ENCODE results near the gene EVA1B. TPM values are rescaled to one million over a fixed set of nuclear protein-coding genes. Genes with fewer than 3 reads are reported as not detected.

EVA1B gene
- total and polyA plus RNA-seq, 10 of the 15 experiments (the other 5 are each of a cell fraction or from before 2014, with no cell fraction given): 0.15 to 6.4 (median 3.0) TPM; not detected in 2

GRCh38 chr1:36276688-36277087 is 46.8 kb downstream of the EVA1B start:
- WGBS (ENCODE audit: insufficient coverage, insufficient replicate concordance, low lambda C conversion rate, missing lambda C conversion rate): 100% methylated on average over 6 of the region's 6 CpGs
- no peaks in the 10 kb centered on the region for H4K20me1 ChIP-seq (ENCODE audit: control insufficient read depth, insufficient read depth)
- BruUV-seq (replicated peaks): no TSS peak
- peaks cover 17% of the 10 kb centered on the region for H3K79me2 ChIP-seq (ENCODE audit: control insufficient read depth, insufficient read depth, low read length)
- intact Hi-C loops (cut with micrococcal nuclease; ENCODE audit: unreplicated experiment) (no loop called here), in situ Hi-C loops (cut with MboI) (no loop called here)
- DNase-seq (ENCODE audit: low read depth, low spot score) (no peak), ATAC-seq (no peak), FAIRE-seq (no peak)
- H3K27me3 ChIP-seq (replicated peaks in 1 of 2; ENCODE audit: control insufficient read depth in 2 of 2, insufficient read depth in 2 of 2, low read length in 1 of 2): no peaks in the 10 kb centered on the region
- H3K9me3 ChIP-seq (replicated peaks; ENCODE audit: control insufficient read depth, insufficient read depth, low read length): no peaks in the 10 kb centered on the region
- no peak overlapping the region for H2AFZ ChIP-seq (ENCODE audit: control insufficient read depth, low read depth, low read length)
- RAD21 ChIA-PET (ENCODE audit: unreplicated experiment): no interaction called here
- POLR2A ChIA-PET: no interaction called here
- SMC1A ChIA-PET (ENCODE audit: uncharacterized antibody, unreplicated experiment): no interaction called here
- H3K9ac ChIP-seq (ENCODE audit: control insufficient read depth, insufficient read depth, low read length): no peak overlapping the region
- no peak overlapping the region for H3K4me2 ChIP-seq (ENCODE audit: control insufficient read depth, insufficient read depth)
- peaks cover 0 to 16% of the 10 kb centered on the region in 2 experiments for H3K36me3 ChIP-seq (ENCODE audit: control insufficient read depth in 2 of 2, insufficient read depth in 2 of 2, low read length in 1 of 2)
- H3K27ac ChIP-seq (ENCODE audit: control insufficient read depth, insufficient read depth): no peak overlapping the region
- CTCF ChIA-PET: no interaction called here
- no peaks in the 10 kb centered on the region for H3K4me1 ChIP-seq (ENCODE audit: control insufficient read depth, insufficient read depth, low read length)
- H3K4me3 ChIP-seq: no peak overlapping the region
- TF ChIP-seq ZNF217 (IDR thresholded peaks at IDR 0.05) (no peak), POLR2A (IDR thresholded peaks at IDR 0.05; ENCODE audit: low read depth, low read length) (no peak), ZZZ3 (IDR thresholded peaks at IDR 0.05; ENCODE audit: control insufficient read depth, insufficient read length, low read depth) (no peak), CEBPZ (IDR thresholded peaks at IDR 0.05; ENCODE audit: low read depth, low read length) (no peak), BMI1 (IDR thresholded peaks at IDR 0.05; ENCODE audit: borderline replicate concordance) (no peak), STAT3 (IDR thresholded peaks at IDR 0.05; ENCODE audit: low read depth, low read length) (no peak), CEBPB (IDR thresholded peaks at IDR 0.05; ENCODE audit: borderline replicate concordance in 1 of 2, low read depth in 2 of 2, low read length in 2 of 2) (no peak), PAX8 (IDR thresholded peaks at IDR 0.05) (no peak), CBX3 (IDR thresholded peaks at IDR 0.05; ENCODE audit: borderline replicate concordance, low read depth) (no peak), REST (IDR thresholded peaks at IDR 0.05; ENCODE audit: low read depth, low read length) (no peak), EZH2 (IDR thresholded peaks at IDR 0.05; ENCODE audit: borderline replicate concordance, control insufficient read depth, low read depth, low read length) (no peak), GABPA (IDR thresholded peaks at IDR 0.05; ENCODE audit: low read depth) (no peak), JUND (IDR thresholded peaks at IDR 0.05; ENCODE audit: low read depth, low read length) (no peak), SMAD1 (IDR thresholded peaks at IDR 0.05; ENCODE audit: low read depth, partially characterized antibody) (no peak), HSF1 (IDR thresholded peaks at IDR 0.05; ENCODE audit: low read depth, low read length) (no peak)
- TF ChIP-seq, protein P1, sequence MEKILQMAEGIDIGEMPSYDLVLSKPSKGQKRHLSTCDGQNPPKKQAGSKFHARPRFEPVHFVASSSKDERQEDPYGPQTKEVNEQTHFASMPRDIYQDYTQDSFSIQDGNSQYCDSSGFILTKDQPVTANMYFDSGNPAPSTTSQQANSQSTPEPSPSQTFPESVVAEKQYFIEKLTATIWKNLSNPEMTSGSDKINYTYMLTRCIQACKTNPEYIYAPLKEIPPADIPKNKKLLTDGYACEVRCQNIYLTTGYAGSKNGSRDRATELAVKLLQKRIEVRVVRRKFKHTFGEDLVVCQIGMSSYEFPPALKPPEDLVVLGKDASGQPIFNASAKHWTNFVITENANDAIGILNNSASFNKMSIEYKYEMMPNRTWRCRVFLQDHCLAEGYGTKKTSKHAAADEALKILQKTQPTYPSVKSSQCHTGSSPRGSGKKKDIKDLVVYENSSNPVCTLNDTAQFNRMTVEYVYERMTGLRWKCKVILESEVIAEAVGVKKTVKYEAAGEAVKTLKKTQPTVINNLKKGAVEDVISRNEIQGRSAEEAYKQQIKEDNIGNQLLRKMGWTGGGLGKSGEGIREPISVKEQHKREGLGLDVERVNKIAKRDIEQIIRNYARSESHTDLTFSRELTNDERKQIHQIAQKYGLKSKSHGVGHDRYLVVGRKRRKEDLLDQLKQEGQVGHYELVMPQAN (conservative IDR thresholded peaks at IDR 0.05): no peak

All from GM12878 (cell line).